ENCODE data around the gene HJV.

HJV gene

GRCh38 chr1:145978854-145979745 lies 42.4 kb downstream of the HJV start:
- peak overlapping the region; percentile 45 for H3K9ac ChIP-seq (ENCODE audit: low read depth, low read length)
- H3K36me3 ChIP-seq (ENCODE audit: insufficient read depth, low read length): no peaks in the 10 kb centered on the region
- no peaks in the 10 kb centered on the region for H3K9me3 ChIP-seq (ENCODE audit: control insufficient read depth, insufficient read depth, low read length)
- H3K4me1 ChIP-seq (ENCODE audit: insufficient read depth, low read length): peaks cover 41% of the 10 kb centered on the region

- H3K4me1 ChIP-seq (ENCODE audit: insufficient read depth, low read length): peaks cover 41% of the 10 kb centered on the region
- H3K36me3 ChIP-seq (ENCODE audit: insufficient read depth, low read length): no peaks in the 10 kb centered on the region
- H3K9me3 ChIP-seq (ENCODE audit: control insufficient read depth, insufficient read depth, low read length): no peaks in the 10 kb centered on the region
- H3K9ac ChIP-seq (ENCODE audit: low read depth, low read length): peak overlapping the region; percentile 45
Observed at GRCh38 chr1:145978471-145978853, 43.1 kb downstream of the HJV start.

GRCh38 chr1:145977486-145978470 lies 43.8 kb downstream of the HJV start:
- no peaks in the 10 kb centered on the region for H3K36me3 ChIP-seq (ENCODE audit: insufficient read depth, low read length)
- peak overlapping the region; percentile 45; the same call in 1 of the 2 replicates for H3K9ac ChIP-seq (ENCODE audit: low read depth, low read length)
- peaks cover 37% of the 10 kb centered on the region for H3K4me1 ChIP-seq (ENCODE audit: insufficient read depth, low read length)

GRCh38 chr1:145977016-145977415 lies 44.5 kb downstream of the HJV start:
- H3K9ac ChIP-seq (ENCODE audit: low read depth, low read length): no peak overlapping the region
- no peaks in the 10 kb centered on the region for H3K36me3 ChIP-seq (ENCODE audit: insufficient read depth, low read length)
- no peaks in the 10 kb centered on the region for H3K9me3 ChIP-seq (ENCODE audit: control insufficient read depth, insufficient read depth, low read length)
- H3K4me1 ChIP-seq (ENCODE audit: insufficient read depth, low read length): peaks cover 32% of the 10 kb centered on the region

More at GRCh38 chr1:145977486-145978470, 43.8 kb downstream of the HJV start:
- no peaks in the 10 kb centered on the region for H3K9me3 ChIP-seq (ENCODE audit: control insufficient read depth, insufficient read depth, low read length)

GRCh38 chr1:145975216-145975615 lies 46.3 kb downstream of the HJV start:
- peaks cover 23% of the 10 kb centered on the region for H3K4me1 ChIP-seq (ENCODE audit: insufficient read depth, low read length)
- no peak overlapping the region for H3K9ac ChIP-seq (ENCODE audit: low read depth, low read length)
- H3K36me3 ChIP-seq (ENCODE audit: insufficient read depth, low read length): no peaks in the 10 kb centered on the region
- H3K9me3 ChIP-seq (ENCODE audit: control insufficient read depth, insufficient read depth, low read length): no peaks in the 10 kb centered on the region

GRCh38 chr1:145974721-145975120 lies 46.8 kb downstream of the HJV start:
- Histone ChIP-seq H3K4me1 (ENCODE audit: insufficient read depth, low read length) (peaks cover 18% of the 10 kb centered on the region), H3K9me3 (ENCODE audit: control insufficient read depth, insufficient read depth, low read length) (no peaks in the 10 kb centered on the region), H3K9ac (ENCODE audit: low read depth, low read length) (no peak overlapping the region), H3K36me3 (ENCODE audit: insufficient read depth, low read length) (no peaks in the 10 kb centered on the region)

GRCh38 chr1:145972580-145972979 lies 49.0 kb downstream of the HJV start:
- H3K36me3 ChIP-seq (ENCODE audit: insufficient read depth, low read length): no peaks in the 10 kb centered on the region
- no peak overlapping the region for H3K9ac ChIP-seq (ENCODE audit: low read depth, low read length)
- H3K4me1 ChIP-seq (ENCODE audit: insufficient read depth, low read length): no peaks in the 10 kb centered on the region
- no peaks in the 10 kb centered on the region for H3K9me3 ChIP-seq (ENCODE audit: control insufficient read depth, insufficient read depth, low read length)

Measured in ES-I3 (cell line).